ENCODE data around the gene AOC1.

AOC1 gene

DNA sequence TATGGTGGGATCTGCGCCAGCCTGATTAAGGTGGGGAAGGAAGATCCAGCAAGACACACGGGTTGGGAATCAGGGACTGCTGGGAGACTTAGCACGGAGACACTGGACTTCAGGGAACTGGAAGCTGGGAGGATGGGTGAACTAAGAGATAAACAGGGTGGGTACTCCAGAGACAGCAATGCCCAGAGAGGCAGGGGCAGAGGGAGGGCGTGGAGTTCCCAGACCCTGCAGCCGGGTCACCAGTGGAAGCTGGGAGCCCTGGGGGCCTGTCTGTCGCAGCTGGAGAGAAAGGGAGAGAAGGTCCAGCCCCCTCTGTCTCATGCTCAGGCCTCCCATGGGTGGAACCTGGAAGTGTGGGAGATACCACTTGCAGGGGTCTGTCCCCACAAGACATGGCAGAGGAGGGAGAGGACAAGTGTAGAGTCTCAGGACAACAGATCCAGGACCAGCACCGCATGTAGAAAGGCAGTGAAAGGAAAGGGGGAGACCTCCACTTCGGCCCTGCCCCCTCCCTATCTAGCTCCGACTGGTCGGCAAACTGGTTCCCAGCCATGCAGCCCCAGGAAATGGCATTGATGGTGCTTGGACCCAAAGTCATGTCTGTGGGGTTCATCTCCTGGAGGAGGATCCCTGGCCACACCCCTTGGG is 44.4 kb downstream of the AOC1 start:
- H3K4me3 ChIP-seq (ENCODE audit: low read depth, low read length): no peak overlapping the region
- TF ChIP-seq, protein P1, sequence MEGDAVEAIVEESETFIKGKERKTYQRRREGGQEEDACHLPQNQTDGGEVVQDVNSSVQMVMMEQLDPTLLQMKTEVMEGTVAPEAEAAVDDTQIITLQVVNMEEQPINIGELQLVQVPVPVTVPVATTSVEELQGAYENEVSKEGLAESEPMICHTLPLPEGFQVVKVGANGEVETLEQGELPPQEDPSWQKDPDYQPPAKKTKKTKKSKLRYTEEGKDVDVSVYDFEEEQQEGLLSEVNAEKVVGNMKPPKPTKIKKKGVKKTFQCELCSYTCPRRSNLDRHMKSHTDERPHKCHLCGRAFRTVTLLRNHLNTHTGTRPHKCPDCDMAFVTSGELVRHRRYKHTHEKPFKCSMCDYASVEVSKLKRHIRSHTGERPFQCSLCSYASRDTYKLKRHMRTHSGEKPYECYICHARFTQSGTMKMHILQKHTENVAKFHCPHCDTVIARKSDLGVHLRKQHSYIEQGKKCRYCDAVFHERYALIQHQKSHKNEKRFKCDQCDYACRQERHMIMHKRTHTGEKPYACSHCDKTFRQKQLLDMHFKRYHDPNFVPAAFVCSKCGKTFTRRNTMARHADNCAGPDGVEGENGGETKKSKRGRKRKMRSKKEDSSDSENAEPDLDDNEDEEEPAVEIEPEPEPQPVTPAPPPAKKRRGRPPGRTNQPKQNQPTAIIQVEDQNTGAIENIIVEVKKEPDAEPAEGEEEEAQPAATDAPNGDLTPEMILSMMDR (IDR thresholded peaks at IDR 0.05; ENCODE audit: borderline replicate concordance, insufficient read depth, low read depth, low read length): no peak

DNA sequence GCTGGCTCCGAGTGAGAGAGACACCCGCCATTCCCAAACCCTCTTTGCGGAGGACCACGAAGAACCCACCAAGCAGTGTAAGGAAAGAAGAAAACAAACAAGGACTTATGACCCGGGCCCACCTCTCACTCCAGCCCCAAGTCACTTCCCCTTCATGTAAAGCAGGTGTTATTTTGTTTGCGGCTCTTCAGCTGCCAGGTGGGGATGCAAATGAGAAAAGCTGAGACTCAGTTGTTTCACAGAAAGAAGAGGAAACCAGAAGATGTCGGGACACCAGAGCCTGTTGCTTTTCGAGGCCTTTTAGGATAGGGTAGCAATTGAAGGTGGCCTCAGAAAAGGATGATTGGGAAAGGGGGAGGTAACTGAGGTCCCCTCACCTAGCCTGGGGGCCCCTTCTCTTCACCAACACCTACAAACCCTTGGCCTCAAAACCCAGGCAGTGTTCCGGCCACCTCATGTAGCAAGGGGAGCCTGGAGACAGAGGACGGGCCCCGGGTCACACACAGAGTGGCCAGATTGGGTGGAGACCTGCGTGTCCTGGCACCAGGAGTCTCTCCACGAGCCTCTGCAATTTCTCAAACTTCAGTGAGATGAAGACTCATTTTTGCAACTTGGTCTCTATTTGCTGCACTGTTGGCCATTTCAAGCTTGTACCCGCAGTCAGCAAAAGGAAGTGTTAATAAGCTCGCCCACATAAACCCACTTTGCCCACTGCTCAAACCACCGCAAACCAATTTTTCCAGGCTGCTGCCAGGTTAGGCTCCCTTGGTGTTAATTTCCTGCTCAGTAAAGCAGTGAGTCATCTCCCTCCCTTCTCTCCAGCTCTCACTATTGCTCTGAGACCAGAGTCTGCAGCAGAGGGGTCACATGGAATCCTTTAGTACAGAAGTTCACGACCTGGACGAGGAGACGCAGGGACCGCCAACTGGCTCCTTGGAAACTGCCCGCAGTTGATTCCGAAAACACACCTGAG is 45.5 kb downstream of the AOC1 start:
- H3K4me3 ChIP-seq (ENCODE audit: low read depth, low read length): no peak overlapping the region
- TF ChIP-seq, protein P1 (IDR thresholded peaks at IDR 0.05; ENCODE audit: borderline replicate concordance, insufficient read depth, low read depth, low read length): no peak

DNA sequence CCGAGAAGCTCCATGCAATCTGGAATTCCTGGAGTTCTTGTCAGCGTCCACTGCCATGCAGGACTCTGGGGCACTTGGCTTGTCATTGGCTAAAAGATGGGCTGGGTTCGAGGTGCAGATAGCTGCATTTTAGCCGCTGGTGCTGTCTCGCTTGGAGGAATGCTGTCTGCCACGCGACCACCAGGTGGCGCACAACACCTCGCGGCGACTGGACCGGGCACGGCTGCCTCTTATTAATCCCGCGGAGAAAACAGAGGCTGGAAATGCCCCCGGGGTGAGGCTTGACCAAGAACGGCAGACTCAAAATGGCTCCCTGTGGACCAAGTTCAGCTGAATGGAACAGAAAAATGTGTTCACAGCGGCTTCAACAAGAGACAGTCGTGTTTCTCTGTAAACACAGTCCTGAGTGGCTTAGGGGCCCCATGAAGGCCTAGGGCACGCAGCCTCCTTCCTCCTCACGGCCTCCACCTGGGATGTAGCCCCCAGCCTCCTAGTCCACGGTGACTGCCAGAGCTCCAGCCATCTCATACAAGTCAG is 46.2 kb downstream of the AOC1 start:
- no peak overlapping the region for H3K4me3 ChIP-seq (ENCODE audit: low read depth, low read length)
- TF ChIP-seq, protein P1 (IDR thresholded peaks at IDR 0.05; ENCODE audit: borderline replicate concordance, insufficient read depth, low read depth, low read length): peak; percentile 96

DNA sequence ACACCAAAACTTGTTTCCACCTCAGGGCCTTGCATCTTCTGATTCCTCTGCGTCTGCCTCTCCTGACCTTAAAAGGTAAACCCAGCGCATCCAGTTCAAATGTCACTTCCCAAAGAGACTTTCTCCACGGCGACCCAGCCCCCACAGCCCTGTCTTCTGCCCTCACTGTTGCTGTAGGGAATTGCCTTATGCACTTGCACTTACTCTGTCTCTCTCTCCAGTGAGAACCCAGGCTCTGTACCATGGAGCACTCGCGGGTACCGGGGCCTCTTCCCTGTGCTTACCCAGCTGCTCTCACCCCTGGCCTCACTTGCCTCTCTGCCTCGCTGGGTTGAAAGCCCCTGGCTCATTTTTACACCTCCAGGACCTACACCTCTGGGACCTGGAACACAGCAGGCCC is 48.4 kb downstream of the AOC1 start:
- no peak overlapping the region for H3K4me3 ChIP-seq (ENCODE audit: low read depth, low read length)
- TF ChIP-seq, protein P1 (IDR thresholded peaks at IDR 0.05; ENCODE audit: borderline replicate concordance, insufficient read depth, low read depth, low read length): no peak

DNA sequence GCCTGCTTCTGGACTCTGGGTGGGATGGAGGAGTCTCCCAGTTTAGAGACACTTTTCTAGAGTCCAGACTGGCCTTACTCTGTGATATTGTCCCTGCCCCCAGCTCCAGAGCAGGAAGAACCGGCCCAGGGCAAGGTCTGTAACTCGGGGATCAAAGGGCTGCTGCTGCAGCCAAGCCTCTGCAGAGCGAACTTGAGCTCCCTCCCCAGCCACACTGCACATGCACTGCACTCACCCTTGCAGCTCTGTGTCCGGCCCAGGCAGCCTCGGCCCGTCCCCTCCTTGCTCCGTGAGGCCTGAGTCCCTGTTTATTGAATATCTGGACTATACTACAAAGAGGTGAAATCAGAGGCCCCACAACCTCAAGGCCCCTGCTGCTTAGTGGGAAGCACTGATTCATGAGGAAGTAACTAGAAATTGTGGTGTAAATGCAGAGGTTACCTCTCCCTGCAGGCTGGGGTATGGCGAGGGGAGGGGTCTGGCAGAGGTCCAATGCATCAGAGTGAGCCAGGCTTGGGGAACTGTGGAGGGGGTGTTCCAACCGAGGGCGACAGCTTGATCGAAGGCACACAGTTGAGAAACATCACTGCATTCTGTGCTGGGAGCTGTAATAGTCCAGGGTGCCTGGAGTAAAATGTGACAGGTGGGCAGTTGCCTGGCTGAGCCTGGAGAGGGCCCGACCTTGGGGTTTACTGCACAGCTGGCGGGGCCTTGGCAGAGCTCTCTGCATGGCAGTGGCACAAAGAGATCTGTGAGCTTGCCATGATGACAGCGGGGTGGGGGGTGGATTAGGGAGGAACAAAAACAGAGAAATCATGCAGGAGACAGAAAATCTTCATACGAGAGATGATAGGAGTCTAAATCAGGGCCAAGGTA is 49.1 kb downstream of the AOC1 start:
- no peak overlapping the region for H3K4me3 ChIP-seq (ENCODE audit: low read depth, low read length)
- TF ChIP-seq, protein P1 (IDR thresholded peaks at IDR 0.05; ENCODE audit: borderline replicate concordance, insufficient read depth, low read depth, low read length): no peak

DNA sequence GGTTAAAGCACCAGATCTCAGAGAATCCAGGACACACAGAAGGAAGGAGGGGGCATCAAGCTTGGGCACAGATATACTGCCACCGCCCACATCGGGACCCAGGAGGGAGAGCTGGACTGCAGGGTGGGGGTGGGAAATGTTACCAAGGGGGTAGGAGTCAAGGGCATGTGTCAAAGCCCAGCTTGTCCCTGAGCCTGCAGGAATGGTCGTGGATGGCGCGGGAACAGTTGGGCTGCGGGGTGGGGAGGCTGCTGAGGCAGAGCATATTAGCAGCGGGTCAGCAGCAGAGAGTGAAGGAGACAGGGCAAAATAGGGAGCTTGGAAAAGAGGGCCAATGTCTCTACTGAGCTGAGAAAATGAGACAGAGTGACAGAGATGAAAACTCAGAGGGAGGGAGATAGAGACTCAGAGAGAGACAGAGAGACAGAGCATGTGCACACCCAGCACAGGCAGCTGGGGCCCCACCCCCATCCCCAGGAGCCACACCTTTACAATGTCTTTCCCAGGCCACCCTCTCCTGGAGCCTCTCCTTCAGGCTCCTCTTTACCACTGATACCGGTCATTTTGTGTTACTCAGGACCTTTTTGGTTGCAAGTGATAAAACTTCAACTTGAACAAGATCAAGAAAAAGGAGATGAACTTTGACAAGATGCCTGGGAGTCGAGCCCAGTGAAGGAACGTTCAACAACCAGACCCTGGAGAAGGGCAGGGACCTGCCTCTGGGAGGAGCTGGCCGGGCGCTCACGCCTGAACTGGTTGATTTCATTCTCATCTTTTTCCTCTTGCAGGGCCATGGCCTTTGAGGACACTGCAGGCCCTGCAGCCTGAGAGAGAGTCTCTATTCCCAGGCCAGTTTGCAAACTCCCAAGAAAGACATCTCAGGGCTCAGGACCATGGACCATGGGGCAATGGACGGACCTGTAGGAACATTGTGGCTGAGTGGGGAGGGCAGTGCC is 50.0 kb downstream of the AOC1 start:
- H3K4me3 ChIP-seq (ENCODE audit: low read depth, low read length): no peak overlapping the region
- TF ChIP-seq, protein P1 (IDR thresholded peaks at IDR 0.05; ENCODE audit: borderline replicate concordance, insufficient read depth, low read depth, low read length): no peak
